Trophoblast cell (in vitro differentiated cells and primary cell): ENCODE measurements around the gene ME3.

Experiments used
- DNase-seq, 2 donors: peaks; one replicate each; pipeline ENCODE4 v3.0.0-alpha.2; 2016
- H2AFZ ChIP-seq: 2 replicates; pipeline ENCODE4 v1.6.1; 2013; ENCODE audit warnings: low read length, moderate library complexity, mild to moderate bottlenecking; ENCODE audit not compliant: insufficient read depth, poor library complexity
- H2AK5ac ChIP-seq: 2 replicates; pipeline ENCODE4 v1.6.1; 2013; ENCODE audit warnings: mild to moderate bottlenecking, low read length
- H2BK120ac ChIP-seq: 2 replicates; pipeline ENCODE4 v1.6.1; 2013; ENCODE audit warnings: low read length, mild to moderate bottlenecking, moderate library complexity; ENCODE audit not compliant: insufficient read depth, poor library complexity
- H2BK12ac ChIP-seq: 2 replicates; pipeline ENCODE4 v1.6.1; 2013; ENCODE audit warnings: mild to moderate bottlenecking, low read length, moderate library complexity
- H2BK5ac ChIP-seq: 2 replicates; pipeline ENCODE4 v1.6.1; 2013; ENCODE audit warnings: low read length, low read depth, moderate library complexity, mild to moderate bottlenecking; ENCODE audit not compliant: poor library complexity
- H3K14ac ChIP-seq: 2 replicates; pipeline ENCODE4 v1.6.1; 2013; ENCODE audit warnings: mild to moderate bottlenecking, low read length
- H3K18ac ChIP-seq: 2 replicates; pipeline ENCODE4 v1.6.1; 2013; ENCODE audit warnings: mild to moderate bottlenecking, low read length
- H3K23ac ChIP-seq: 2 replicates; pipeline ENCODE4 v1.6.1; 2013; ENCODE audit warnings: low read length
- H3K27ac ChIP-seq: 2 replicates; pipeline ENCODE4 v1.5.1; 2013; ENCODE audit warnings: low read depth, mild to moderate bottlenecking, inconsistent platforms, low read length, moderate library complexity
- H3K27me3 ChIP-seq: 2 replicates; pipeline ENCODE4 v1.6.1; 2013; ENCODE audit warnings: inconsistent platforms, mild to moderate bottlenecking, low read length, moderate library complexity; ENCODE audit not compliant: insufficient read depth
- H3K36me3 ChIP-seq, 2 experiments: 1 replicate in 1 of 2; 2 replicates in 1 of 2; pipeline ENCODE4 v1.6.1; 2013; ENCODE audit warnings: low read length in 2 of 2, mild to moderate bottlenecking in 2 of 2, moderate library complexity in 1 of 2; ENCODE audit not compliant: insufficient read depth in 2 of 2, control insufficient read depth in 1 of 2
- H3K4ac ChIP-seq: 2 replicates; pipeline ENCODE4 v1.6.1; 2013; ENCODE audit warnings: low read depth, mild to moderate bottlenecking, low read length, moderate library complexity
- H3K4me1 ChIP-seq, 2 experiments: 1 replicate in 1 of 2; 2 replicates in 1 of 2; pipeline ENCODE4 v1.6.1; 2013; ENCODE audit warnings: low read length in 2 of 2, mild to moderate bottlenecking in 2 of 2, moderate library complexity in 1 of 2; ENCODE audit not compliant: insufficient read depth in 2 of 2, control insufficient read depth in 1 of 2
- H3K4me2 ChIP-seq: 2 replicates; pipeline ENCODE4 v1.6.1; 2013; ENCODE audit warnings: inconsistent platforms, mild to moderate bottlenecking, low read length, moderate library complexity
- H3K4me3 ChIP-seq: 2 replicates; pipeline ENCODE4 v1.5.1; 2013; ENCODE audit warnings: mild to moderate bottlenecking, low read depth, low read length, inconsistent platforms
- H3K79me1 ChIP-seq: one replicate; pipeline ENCODE4 v1.6.1; 2013; ENCODE audit warnings: low read length
- H3K79me2 ChIP-seq: 2 replicates; pipeline ENCODE4 v1.6.1; 2013; ENCODE audit warnings: low read length, mild to moderate bottlenecking; ENCODE audit not compliant: control insufficient read depth, insufficient read depth, poor library complexity
- H3K9ac ChIP-seq: 2 replicates; pipeline ENCODE4 v1.6.1; 2013; ENCODE audit warnings: mild to moderate bottlenecking, low read length
- H3K9me3 ChIP-seq: 2 replicates; pipeline ENCODE4 v1.6.1; 2013; ENCODE audit warnings: low read depth, mild to moderate bottlenecking, control low read depth, inconsistent platforms, low read length; ENCODE audit not compliant: insufficient read depth
- H4K12ac ChIP-seq: 2 replicates; pipeline ENCODE4 v1.6.1; 2013; ENCODE audit warnings: low read depth, mild to moderate bottlenecking, low read length, moderate library complexity
- H4K8ac ChIP-seq: 2 replicates; pipeline ENCODE4 v1.6.1; 2013; ENCODE audit warnings: low read depth, mild to moderate bottlenecking, low read length, moderate library complexity
- H4K91ac ChIP-seq: one replicate; pipeline ENCODE4 v1.6.1; 2013; ENCODE audit warnings: low read depth, mild to moderate bottlenecking, low read length, moderate library complexity
- WGBS: extraction: QIAGEN DNeasy Blood & Tissue Kit; methylation state at CpG from one replicate; pipeline ENCODE4 v1.1.7; 2013; ENCODE audit warnings: missing lambda C conversion rate; ENCODE audit not compliant: insufficient read length, insufficient coverage; ENCODE audit errors: extremely low coverage; 5-methylcytosine and 5-hydroxymethylcytosine counted together

The ME3 gene

GRCh38 chr11:86675017-86675416 is 2.6 kb upstream of the ME3 start:
- Histone ChIP-seq H3K27ac (no peak overlapping the region), H3K4me2 (no peak overlapping the region), H3K4me3 (no peak overlapping the region), H2BK12ac (no peak overlapping the region), H3K4ac (no peak overlapping the region), H4K8ac (no peak overlapping the region), H3K18ac (no peak overlapping the region), H3K9me3 (no peaks in the 10 kb centered on the region), H3K79me1 (peaks cover 10% of the 10 kb centered on the region), H3K79me2 (peaks cover 3% of the 10 kb centered on the region), H2AFZ (no peak overlapping the region), H4K12ac (no peak overlapping the region), H4K91ac (no peak overlapping the region), H2BK5ac (no peak overlapping the region), H3K36me3 (no peaks in the 10 kb centered on the region), H3K9ac (no peak overlapping the region), H2AK5ac (no peak overlapping the region), H2BK120ac (no peak overlapping the region), H3K23ac (no peak overlapping the region), H3K27me3 (peaks cover 12% of the 10 kb centered on the region), H3K14ac (no peak overlapping the region), H3K4me1 (peaks cover 9 to 16% of the 10 kb centered on the region in 2 experiments)
- no peak for DNase-seq
- no CpG with 5 or more reads among the region's 2 CpGs for WGBS

GRCh38 chr11:86673872-86674750 is 1.7 kb upstream of the ME3 start:
- Histone ChIP-seq H3K18ac (no peak overlapping the region), H2BK5ac (no peak overlapping the region), H2AFZ (no peak overlapping the region), H3K27ac (no peak overlapping the region), H3K79me1 (peaks cover 10% of the 10 kb centered on the region), H4K91ac (no peak overlapping the region), H3K36me3 (no peaks in the 10 kb centered on the region), H2BK120ac (no peak overlapping the region), H3K23ac (no peak overlapping the region), H3K9ac (no peak overlapping the region), H4K8ac (no peak overlapping the region), H2AK5ac (no peak overlapping the region), H3K4me1 (peaks cover 9 to 16% of the 10 kb centered on the region in 2 experiments), H3K4me3 (no peak overlapping the region), H3K4me2 (no peak overlapping the region), H3K79me2 (peaks cover 3% of the 10 kb centered on the region), H3K27me3 (peaks cover 12% of the 10 kb centered on the region), H4K12ac (no peak overlapping the region), H3K4ac (no peak overlapping the region), H2BK12ac (no peak overlapping the region), H3K14ac (no peak overlapping the region), H3K9me3 (no peaks in the 10 kb centered on the region)
- WGBS = no CpG with 5 or more reads among the region's 6 CpGs
- no peak for DNase-seq

- H4K91ac ChIP-seq = no peak overlapping the region
- H3K23ac ChIP-seq = no peak overlapping the region
- no peak for DNase-seq
- no peaks in the 10 kb centered on the region for H3K36me3 ChIP-seq
- no peak overlapping the region for H3K27ac ChIP-seq
- no peak overlapping the region for H3K9ac ChIP-seq
- H3K79me1 ChIP-seq = peaks cover 10% of the 10 kb centered on the region
- H3K18ac ChIP-seq = no peak overlapping the region
- no peak overlapping the region for H2BK5ac ChIP-seq
- no peak overlapping the region for H3K4me2 ChIP-seq
- no peaks in the 10 kb centered on the region for H3K9me3 ChIP-seq
- peaks cover 12% of the 10 kb centered on the region for H3K27me3 ChIP-seq
- H3K4me1 ChIP-seq = peaks cover 9 to 13% of the 10 kb centered on the region in 2 experiments
- no peak overlapping the region for H3K4me3 ChIP-seq
- no peak overlapping the region for H3K14ac ChIP-seq
- no peak overlapping the region for H2BK120ac ChIP-seq
- no peak overlapping the region for H4K8ac ChIP-seq
- H4K12ac ChIP-seq = no peak overlapping the region
- H3K4ac ChIP-seq = no peak overlapping the region
- WGBS = no CpG with 5 or more reads among the region's 8 CpGs
- H3K79me2 ChIP-seq = peaks cover 3% of the 10 kb centered on the region
- no peak overlapping the region for H2BK12ac ChIP-seq
- H2AK5ac ChIP-seq = no peak overlapping the region
- H2AFZ ChIP-seq = no peak overlapping the region
Observed at GRCh38 chr11:86673055-86673843, 833 bp upstream of the ME3 start.

GRCh38 chr11:86671531-86672006 is 847 bp downstream of the ME3 start:
- DNase-seq = peak; percentile 15 to 53
- Histone ChIP-seq H4K12ac (peak overlapping the region; percentile 71), H3K4ac (peak overlapping the region; percentile 13), H3K23ac (no peak overlapping the region), H3K36me3 (no peaks in the 10 kb centered on the region), H3K79me2 (peaks cover 3% of the 10 kb centered on the region), H3K27ac (no peak overlapping the region), H3K4me2 (peak overlapping the region; percentile 91), H3K9me3 (no peaks in the 10 kb centered on the region), H2BK12ac (peak overlapping the region; percentile 92), H3K9ac (no peak overlapping the region), H2AK5ac (no peak overlapping the region), H4K91ac (peak overlapping the region; percentile 4), H2AFZ (peak overlapping the region; percentile 97), H3K27me3 (peaks cover 12% of the 10 kb centered on the region), H4K8ac (peak overlapping the region; percentile 34), H3K18ac (peak overlapping the region; percentile 16), H3K79me1 (peaks cover 10% of the 10 kb centered on the region), H3K14ac (peak overlapping the region; percentile 95), H3K4me3 (peak overlapping the region; percentile 72), H2BK120ac (peak overlapping the region; percentile 49), H3K4me1 (peaks cover 9 to 13% of the 10 kb centered on the region in 2 experiments), H2BK5ac (peak overlapping the region; percentile 42)
- no CpG with 5 or more reads among the region's 33 CpGs for WGBS
